Measurements from ENCODE around the gene RIMBP2.
"Not testable (repeated sequence)": the region's sequence is repeated elsewhere in the genome, so short reads cannot be mapped to it uniquely, and the experiment has no call there.

The RIMBP2 gene

DNA sequence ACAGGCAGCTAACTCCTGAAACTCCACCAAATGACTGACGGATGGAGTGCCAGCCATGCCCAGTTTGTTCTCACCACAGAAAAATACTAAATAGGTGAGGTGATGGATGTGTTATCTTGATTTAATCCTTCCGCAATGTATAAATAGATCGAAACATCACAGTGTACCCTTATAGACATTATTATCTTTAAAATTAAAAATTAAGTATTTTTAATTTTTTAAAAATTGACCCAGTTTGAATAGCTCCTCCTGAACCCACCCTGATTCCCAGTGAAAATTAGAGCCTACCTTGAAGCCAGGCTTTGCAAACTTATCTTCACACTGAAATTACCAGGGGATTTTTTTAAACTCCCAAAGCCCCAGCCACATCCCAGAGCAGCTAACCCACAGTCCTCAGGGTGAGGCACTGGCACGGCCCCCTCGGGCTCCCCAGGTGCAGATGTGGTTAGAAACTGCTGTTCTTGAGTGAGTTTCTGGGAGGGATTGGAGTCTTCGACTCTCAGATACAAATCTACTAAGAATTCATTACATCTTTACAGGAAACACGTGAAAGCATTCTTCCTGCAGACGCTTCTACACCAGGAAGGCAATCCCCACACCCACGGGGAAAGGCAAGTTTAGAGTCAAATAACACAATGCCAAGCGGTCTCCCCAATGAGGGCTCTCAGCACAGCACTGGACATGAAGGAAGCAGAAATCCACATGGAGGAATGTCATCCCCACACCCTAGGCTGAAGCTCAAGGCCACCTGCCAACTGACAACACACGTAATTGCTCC lies 126.4 kb downstream of the RIMBP2 start:
- DNase-seq: no peak

DNA sequence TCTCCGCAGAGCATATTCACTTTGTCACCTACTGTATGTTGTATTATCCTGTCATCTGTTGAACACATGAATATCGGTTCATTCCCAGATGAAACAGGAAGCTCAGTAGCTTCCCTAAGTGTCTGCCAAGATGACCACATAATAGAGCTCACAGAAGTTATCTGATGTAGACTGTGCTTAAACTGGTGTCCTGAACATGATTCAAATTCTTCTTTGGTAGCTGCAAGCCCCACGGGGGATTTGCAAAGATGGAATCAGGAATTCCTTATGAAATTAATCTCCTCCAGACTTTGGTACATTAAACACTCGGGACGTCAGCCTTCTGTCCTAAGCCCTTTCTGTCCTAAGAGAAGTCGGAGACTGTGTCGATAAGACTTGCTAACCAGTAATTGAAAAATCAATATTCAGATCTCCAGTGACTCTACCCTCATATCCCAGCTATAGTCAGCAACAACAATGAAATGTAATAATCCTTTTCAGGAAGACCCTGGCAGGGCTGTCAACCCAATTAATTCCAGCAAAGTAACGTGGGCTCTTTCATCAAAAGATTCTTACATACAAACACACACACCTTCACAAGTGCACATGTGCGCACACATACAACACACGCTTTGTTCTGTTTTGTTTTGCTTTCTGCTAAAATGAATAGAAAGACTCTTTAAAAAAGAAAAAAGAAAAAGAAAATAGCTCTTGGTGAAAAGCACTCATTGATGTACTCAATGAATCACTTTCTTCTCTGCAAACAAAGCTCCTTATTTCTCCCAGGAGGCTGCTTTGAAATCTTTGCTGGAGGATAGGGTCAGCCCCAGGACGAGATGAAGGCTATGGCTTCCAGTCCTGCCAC lies 127.2 kb downstream of the RIMBP2 start:
- no peak for DNase-seq

DNA sequence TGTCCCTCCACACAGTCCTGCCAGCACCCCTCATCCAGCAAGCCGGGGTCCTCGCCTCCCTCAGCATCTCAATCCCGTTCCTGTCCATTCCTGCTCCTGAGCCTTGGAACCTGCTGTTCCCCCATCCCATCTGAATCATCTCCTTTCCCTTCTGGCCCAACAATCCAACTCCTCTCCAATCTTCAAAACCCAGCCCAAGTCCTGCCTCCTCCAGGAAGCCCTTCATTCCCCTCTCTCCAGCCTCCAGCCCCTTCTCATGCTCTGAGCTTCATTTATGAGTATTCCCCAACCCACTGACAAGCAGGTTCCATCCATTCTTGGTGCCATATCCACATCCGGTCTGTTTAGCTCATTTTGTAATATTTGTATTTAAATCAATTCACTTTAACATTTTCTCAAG lies 128.1 kb downstream of the RIMBP2 start:
- no peak for DNase-seq

DNA sequence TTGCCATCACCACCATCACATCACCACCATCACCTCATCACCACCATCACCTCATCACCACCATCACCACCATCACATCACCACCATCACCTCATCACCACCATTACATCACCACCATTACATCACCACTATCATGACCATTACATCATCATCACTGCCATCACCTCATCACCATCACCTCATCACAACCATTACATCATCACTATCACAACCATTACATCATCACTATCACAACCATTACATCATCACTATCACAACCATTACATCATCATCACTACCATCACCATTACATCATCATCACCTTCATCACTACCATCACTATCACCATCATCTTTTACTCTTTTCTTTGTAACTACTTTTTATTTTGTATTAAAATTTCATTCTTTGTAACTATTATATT lies 131.6 kb downstream of the RIMBP2 start:
- DNase-seq: not testable (repeated sequence)

DNA sequence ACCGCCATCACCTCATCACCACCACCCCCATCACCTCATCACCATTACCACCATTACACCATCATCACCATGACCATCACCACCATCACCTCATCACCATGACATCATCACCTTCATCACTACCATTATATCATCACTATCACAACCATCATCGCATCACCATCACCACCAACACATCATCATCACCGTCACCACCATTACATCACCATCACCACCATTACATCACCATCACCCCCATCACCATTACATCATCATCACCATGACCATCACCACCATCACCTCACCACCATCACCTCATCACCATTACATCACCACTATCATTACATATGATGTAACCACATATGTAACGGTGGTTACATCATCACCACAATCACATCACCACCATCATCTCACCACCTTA lies 132.3 kb downstream of the RIMBP2 start:
- DNase-seq: no peak

DNA sequence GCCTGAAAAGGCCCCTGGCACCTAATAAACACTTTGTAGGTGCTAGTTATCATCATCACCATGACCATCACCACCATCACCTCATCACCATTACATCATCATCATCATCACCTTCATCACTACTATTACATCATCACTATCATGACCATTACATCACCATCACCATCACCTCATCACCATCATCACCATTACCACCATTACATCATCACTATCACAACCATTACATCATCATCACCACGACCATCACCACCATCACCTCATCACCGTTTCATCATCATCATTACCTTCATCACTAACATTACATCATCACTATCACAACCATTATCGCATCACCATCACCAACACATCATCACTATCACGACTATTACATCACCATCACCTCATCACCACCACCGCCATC lies 132.8 kb downstream of the RIMBP2 start:
- no peak for DNase-seq

DNA sequence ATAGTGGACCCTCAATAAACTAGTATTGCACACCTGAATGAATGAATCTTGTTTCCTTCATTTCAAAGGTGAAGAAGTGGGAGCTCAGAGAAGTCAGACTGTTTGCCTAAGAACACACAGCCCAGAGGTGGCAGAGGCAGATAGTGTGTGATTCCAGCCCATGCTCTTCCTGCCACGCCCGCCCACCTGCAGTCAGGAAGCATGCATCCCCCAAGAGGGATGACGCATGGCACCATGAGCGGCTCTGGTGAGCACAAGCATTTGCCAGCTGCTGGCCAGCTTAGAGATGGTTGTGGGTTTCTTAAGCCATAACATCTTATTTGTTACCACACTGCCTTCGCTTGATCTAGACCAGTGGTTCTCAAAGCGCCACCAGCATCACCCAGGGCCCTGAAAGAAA lies 133.8 kb downstream of the RIMBP2 start:
- no peak for DNase-seq

DNA sequence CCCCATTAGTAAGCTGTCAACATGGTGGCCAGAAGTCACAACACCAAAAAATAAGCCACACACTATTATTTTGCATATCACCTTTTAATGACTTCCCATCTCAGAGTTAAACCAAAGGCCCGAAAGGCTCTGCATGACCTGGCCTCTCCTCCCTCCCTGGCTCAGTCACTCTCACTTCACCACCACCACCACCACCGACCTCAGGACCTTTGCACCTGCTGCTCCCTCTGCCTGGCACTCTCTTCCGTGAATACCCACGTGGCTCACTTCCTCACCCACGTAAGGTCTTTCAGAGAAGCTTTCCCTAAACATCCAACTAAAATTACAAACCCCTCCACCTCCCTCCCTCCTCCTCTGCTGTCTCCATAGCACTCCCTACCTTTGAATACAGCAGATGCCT lies 134.3 kb downstream of the RIMBP2 start:
- DNase-seq: no peak

DNA sequence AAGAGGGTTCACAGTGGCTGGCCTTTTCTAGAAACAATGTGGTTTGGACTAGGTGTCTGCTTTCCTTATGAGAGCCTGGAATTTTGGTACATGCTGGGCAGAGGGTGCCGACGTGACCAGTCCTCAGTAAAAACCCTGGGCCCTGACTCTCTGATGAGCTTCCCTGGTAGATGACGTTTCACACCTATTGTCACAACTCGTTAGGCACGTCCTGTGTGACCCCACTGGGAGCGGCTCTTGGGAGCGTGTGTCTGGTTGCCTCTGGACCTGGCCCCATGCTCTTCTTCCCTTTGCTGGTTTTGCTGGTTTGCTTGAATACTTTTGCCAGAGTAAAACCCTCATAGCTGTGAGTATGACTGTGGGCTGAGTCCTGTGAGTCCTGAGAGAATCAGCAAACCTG lies 136.9 kb downstream of the RIMBP2 start:
- DNase-seq: no peak

DNA sequence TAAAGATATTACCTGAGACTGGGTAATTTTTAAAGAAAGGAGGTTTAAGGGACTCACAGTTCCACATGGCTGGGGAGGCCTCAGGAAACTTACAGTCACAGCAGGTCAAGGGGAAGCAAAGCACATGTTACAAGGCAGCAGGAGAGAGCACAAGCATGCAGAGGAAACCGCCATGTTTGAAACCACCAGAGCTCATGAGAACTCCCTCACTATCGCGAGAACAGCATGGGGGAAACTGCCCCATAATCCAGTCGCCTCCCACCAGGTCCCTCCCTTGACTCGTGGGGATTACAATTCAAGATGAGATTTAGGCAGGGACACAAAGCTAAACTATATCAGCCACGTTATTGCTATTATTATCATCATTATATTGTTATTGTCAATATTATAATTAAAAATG lies 138.7 kb downstream of the RIMBP2 start:
- DNase-seq: no peak

DNA sequence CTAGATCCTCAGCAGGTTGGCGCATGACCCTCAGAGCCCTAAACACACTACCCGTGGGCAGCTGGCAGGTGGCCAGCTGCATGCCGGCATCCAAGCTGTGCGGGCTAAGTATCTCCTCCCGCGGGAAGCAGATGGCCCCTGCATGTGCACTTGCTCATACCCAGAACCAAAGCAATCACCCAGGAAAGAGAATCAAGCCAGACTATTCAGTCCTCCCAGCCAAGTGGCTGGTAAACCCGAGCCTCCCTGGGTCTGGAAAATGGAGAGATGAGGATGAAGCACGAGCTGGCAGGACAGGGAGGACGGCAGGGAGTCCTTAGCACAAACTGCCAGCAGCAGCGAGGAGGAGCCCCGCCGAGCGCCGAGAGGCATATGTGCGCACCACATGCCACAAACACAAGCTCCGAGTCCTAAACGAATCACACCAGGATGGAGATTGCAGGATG lies 139.7 kb downstream of the RIMBP2 start:
- no peak for DNase-seq

DNA sequence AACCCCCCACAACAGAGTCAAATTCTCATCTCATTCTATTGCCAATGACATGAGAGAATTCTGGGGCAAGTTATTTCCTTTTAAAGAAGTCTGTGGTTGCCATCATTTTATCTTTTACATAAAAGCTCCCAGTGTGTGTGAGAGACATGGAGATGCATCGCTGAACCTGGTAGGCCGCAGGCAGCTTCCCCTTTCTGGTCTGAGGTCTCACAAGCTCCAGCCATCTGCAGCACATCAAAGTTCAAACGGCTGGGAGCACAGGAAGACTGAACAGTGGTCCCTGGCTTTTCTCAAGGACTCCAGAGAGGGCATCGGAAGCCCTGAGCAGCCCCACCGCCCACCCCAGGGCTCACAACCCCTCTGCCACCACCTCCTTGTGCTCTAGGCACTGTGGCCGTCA lies 141.7 kb downstream of the RIMBP2 start:
- no peak for DNase-seq

DNA sequence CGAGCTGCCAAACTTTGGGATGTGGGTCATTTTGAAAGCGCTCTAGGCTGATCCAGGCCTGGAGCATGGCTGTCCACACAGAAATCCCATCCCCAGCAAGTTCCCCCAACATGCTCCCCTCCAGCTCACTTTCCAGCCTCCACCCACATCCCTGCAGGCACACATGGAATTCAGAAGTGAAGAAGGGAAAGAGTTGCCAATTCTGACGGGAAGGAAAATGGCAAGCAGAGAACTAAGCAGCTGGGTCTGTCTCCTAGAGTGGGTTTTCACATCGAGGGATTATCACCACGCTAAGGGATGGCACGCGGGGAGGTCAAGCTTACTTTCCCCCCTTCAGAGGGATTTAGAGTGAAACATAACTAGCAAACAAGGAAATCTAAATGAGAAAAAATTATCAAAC lies 142.3 kb downstream of the RIMBP2 start:
- no peak for DNase-seq

DNA sequence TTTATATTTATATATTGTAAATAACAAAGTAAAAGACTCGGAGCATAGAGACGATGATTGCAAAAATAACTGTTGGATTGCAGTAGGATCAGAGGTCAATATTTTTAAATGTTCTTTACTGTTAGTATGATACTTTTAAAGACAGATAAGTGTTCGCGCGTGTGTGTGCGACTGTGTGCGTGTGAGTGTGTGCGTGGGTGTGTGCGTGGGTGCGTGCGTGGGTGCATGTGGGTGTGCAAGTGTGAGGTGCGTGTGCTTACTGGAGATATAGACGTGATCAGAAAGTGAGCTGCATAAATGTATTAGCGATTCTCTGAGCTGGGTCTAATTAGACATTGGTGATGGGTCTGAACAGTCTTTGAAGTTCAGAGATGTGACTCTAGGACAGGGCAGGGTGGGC lies 142.9 kb downstream of the RIMBP2 start:
- no peak for DNase-seq

DNA sequence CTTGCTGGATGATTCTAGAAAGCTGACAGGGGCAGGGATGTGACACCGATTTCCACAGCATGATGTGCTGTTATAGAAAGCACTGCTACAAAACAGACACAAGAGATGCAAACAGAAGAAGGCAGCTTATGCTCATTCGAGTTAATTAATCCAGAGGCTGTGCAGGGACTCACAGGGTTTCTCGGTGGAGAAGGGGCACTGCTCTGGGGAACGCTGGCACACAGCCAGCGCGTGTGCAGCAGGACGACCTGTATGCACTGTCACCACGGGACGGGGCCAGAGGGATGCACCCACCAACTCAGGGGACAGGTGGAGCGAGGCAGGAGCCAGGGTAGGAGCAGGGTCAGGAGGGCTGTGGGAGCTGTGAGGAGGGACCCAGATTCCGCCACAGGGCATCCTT lies 143.5 kb downstream of the RIMBP2 start:
- DNase-seq: no peak

DNA sequence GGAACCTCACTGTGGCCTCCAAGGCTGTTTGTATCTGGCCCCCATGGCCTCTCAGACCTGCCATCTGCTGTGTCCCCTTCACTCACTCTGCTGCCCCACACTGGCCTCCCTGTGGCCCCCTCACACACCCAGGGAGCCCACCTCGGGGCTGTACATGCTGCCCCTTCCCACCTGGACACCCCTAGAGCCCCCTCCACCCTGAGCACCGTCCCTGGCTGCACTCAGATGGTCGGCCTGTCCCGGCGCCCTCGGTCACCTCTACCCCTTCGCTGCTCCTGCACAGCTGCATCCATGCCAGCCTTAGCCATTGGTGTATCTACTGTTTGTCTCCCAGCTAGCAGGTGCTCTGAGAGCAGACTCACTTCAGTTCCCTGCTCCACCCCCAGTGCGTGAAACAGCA lies 144.4 kb downstream of the RIMBP2 start:
- no peak for DNase-seq

DNA sequence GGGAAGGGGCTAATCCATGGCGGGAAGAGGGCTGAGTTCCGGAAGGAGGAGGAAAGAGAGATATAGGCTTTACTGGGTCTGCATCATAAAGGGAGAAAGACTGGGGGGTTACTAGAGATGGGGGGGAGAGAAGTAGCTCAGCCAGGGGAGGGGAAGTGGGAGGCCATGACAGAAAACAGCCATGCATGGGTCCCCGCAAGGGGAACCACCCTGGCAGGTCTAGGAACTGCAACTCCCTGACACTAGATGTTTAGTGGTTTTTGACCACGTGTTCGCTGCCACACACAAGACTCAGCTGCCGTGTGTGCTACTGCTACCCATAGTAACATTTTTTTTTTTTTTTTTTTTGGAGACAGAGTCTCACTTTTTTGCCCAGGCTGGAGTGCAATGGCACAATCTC lies 145.0 kb downstream of the RIMBP2 start:
- DNase-seq: no peak

DNA sequence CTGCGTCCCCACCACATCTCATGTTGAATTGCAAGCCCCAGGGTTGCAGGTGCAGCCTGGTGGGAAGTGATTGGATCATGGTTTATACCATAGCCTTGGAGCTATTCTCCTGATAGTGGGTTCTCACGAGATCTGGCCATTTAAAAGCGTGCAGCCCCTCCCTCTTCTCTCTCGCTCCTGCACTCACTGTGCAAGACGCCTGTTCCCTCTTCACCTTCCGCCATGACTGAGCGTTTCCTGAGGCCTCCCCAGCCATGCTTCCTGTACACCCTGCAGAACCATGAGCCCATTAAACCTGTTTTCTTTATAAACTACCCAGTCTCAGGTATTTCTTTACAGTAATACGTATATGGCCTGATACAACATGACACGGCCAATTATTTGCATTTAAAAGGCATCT lies 146.6 kb downstream of the RIMBP2 start:
- no peak for DNase-seq

DNA sequence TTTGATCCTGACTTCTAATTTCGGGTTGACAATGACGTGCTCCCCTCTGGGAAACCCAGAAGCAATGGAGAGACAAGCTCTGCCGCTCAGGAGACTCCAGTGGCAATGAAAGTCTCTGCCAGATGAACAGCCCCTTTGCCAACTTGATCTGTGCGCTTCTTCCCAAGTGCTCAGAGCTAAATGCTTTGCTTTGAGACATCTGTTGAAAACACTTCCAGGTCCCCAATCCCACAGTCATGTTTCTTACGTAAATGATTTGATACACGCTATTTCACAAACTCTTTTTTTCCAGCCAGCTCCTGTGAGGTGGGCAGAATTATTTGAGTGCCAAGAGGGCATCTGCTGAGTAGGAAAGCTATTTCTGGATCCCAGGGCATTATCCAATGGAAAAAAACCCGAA lies 147.6 kb downstream of the RIMBP2 start:
- no peak for DNase-seq

DNA sequence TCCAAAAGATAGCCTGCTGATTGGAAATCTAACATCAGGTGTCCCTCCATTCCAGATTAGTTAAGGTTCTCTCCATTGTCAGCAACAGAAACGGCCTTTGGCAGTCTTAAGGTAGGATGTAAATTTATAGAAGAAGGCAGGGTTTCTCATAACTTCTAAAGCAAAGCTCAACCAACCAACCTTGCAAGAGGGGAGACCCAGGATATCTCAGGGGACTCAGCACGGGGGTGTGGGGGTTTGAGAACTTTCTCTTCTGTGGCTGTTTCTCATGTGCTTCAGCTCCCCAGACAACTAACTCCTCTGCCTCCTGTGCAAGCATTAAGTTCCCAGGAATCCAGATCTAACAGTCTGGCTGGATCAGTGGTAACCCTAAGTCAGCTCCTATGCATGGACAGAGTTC lies 148.1 kb downstream of the RIMBP2 start:
- DNase-seq: no peak

DNA sequence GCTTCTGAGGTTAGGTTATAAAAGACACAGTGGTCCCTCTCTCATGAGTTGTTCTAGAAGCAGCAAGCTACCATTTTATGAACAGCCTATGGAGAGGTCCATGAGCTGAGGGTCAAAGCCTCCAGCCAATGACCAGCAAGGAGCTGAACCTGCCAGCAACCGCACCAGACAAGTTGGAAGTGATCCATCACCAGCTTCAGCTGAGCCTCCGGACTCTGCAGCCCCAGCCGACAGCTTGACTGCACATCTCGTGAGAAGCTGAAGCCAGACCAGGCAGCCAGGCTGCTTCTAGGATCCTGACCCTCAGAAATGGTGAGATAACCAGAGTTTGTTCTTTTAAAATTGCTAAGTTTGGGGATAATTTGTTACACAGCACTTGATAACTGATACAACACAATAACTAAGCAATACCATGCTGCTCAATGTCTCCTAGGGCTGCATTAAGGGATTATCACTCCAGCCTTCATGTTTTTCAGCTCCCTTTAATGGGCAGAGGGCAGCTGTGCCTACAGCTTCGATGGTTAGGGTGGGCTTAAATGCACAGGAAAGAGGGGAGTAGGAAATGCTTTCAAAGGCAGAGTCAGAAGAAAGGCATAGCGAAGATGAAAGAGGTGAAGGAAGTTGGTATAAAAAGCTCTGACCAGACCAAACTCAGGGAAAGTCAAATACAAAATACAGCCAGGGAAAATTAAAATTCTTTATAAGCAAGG lies 149.5 kb downstream of the RIMBP2 start:
- no peak for DNase-seq

DNA sequence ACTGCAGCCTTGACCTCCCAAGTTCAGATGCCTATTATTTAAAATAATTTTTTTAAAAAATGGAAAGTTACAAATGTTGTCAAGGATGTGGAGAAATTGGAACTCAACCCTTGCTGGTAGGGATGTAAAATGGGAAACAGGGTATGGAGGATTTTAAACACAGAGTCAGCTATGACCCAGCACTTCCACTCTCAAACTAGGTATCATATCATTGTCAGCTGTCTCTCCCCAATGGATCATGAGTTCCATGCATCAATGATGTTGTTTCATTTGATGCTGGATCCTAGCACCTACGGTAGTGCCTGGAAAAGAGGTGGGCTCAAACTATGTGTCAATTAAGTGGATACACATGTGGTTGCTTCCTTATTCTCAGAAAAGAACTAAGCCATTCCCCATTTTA lies 150.9 kb downstream of the RIMBP2 start:
- no peak for DNase-seq

DNA sequence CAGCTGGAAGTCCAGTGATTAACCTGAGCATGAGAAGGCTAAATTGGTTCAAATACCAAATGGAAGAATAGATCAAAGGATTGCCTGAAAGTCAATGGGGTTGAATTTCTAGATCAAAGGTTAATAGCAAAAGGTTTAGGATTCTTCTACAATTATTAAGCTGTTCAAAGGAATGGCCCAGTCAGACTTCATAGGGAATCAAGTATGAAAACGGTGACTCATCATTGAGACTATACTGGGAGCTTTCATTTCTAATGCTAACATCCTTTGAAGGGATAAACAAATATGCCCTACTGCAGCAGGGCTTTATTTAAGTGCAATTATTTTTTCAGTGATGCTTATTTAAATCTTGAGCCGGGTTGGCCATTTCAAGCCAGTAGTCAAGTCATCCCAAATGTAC lies 152.8 kb downstream of the RIMBP2 start:
- no peak for DNase-seq

DNA sequence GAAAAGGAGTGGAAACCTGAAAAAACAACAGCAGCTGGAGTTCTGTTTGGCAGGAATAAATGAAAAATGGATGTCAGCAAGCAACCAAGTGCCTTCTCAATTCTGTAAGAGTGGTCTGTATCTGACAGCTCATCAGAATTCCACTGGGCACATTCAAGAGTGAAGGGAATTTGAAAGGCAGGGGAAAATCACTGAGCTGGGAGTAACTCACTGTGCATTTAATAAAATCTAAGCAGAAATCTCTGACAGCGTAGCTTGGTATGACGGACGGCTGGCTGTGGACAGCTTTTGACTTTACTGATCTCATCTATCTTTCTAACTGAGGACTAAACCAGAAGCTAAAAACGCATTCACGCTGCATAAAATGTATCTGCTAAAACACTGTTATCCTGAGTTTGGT lies 153.4 kb downstream of the RIMBP2 start:
- DNase-seq: no peak

Data from activated naive CD4-positive, alpha-beta T cell treated with Interleukin-2 at 50 U/mL for 16 hours (primary cell).